AG04450 (cell line): ENCODE measurements around the gene ANKRD22. TPM values are rescaled to one million over a fixed set of nuclear protein-coding genes. Genes with fewer than 3 reads are reported as not detected.

Experiments
- CTCF ChIA-PET: fragments of 300-600, 350-600 bp; formaldehyde crosslinking; extraction: SDS; loops from one replicate; lab custom pipeline; 2022; ENCODE audit warnings: antibody characterized with exemption, inconsistent platforms; lab: Charles Lee
- POLR2A ChIA-PET: fragments of 350-600 bp; formaldehyde crosslinking; extraction: SDS; loops from one replicate; lab custom pipeline; 2021; ENCODE audit warnings: antibody characterized with exemption, inconsistent platforms; lab: Yijun Ruan, JAX
- DNase-seq: peaks from one replicate; pipeline ENCODE4 v3.0.0-alpha.2; 2011; ENCODE audit warnings: low read depth, low spot score
- H3K27ac ChIP-seq: one replicate; pipeline ENCODE4 v1.5.1; 2012; ENCODE audit warnings: low read depth, low read length, control low read depth
- H3K27me3 ChIP-seq: one replicate; pipeline ENCODE4 v1.6.0; 2012; ENCODE audit warnings: low read length; ENCODE audit not compliant: control insufficient read depth, insufficient read depth
- H3K4me3 ChIP-seq: 2 replicates; pipeline ENCODE4 v1.5.1; 2011; ENCODE audit warnings: mild to moderate bottlenecking, low read depth, low read length, control low read depth
- H3K9me3 ChIP-seq: 2 replicates; pipeline ENCODE4 v1.5.1; 2012; ENCODE audit warnings: low read length; ENCODE audit not compliant: control insufficient read depth, insufficient read depth
- CTCF ChIP-seq: IDR thresholded peaks from 2 replicates; pipeline ENCODE4 v1.5.1; 2011; ENCODE audit warnings: low read depth, low read length, control low read depth, inconsistent platforms
- polyA plus RNA-seq: library from polyadenylated mRNA; depleted of rRNA; stranded (reverse); fragments of >200 nt; gene quantifications from 2 replicates; pipeline ENCODE4 v1.2.3, GENCODE V29; 2011

ANKRD22 gene
- polyA plus RNA-seq, 1 experiment = not detected

- Histone ChIP-seq H3K4me3 (no peak overlapping the region), H3K9me3 (no peaks in the 10 kb centered on the region), H3K27me3 (no peaks in the 10 kb centered on the region), H3K27ac (no peak overlapping the region)
- CTCF ChIA-PET = interaction anchor here (1.2 to 5.0 kb wide), 4 partner anchors 11 to 238 kb away, joined by 3 to 40 read pairs (median 18); partner anchors contain the start of gene RNLS
- no peak for TF ChIP-seq CTCF
- POLR2A ChIA-PET = no interaction called here
- DNase-seq = peak; percentile 18
Observed at GRCh38 chr10:88820748-88821401, 30.8 kb downstream of the ANKRD22 start.

- no peak overlapping the region for H3K4me3 ChIP-seq
- POLR2A ChIA-PET = no interaction called here
- no peaks in the 10 kb centered on the region for H3K27me3 ChIP-seq
- H3K27ac ChIP-seq = no peak overlapping the region
- DNase-seq = no peak
- CTCF ChIA-PET = interaction anchor here (1.0 to 1.9 kb wide), 3 partner anchors 9 to 113 kb away, joined by 3 to 5 read pairs (median 3); no protein-coding TSS in a partner anchor
- no peaks in the 10 kb centered on the region for H3K9me3 ChIP-seq
- no peak for TF ChIP-seq CTCF
Observed at GRCh38 chr10:88819290-88819689, 32.4 kb downstream of the ANKRD22 start.

GRCh38 chr10:88813200-88813599 is 38.4 kb downstream of the ANKRD22 start:
- ChIA-PET CTCF (interaction anchor here (1.3 to 1.6 kb wide), 2 partner anchors 23 to 249 kb away, joined by 3 to 7 read pairs; no protein-coding TSS in a partner anchor), POLR2A (no interaction called here)
- no peak overlapping the region for H3K27ac ChIP-seq
- no peak for DNase-seq
- H3K4me3 ChIP-seq = no peak overlapping the region
- no peaks in the 10 kb centered on the region for H3K9me3 ChIP-seq
- TF ChIP-seq CTCF = no peak
- peaks cover 3% of the 10 kb centered on the region for H3K27me3 ChIP-seq

GRCh38 chr10:88810196-88810961 is 41.3 kb downstream of the ANKRD22 start:
- Histone ChIP-seq H3K27ac (no peak overlapping the region), H3K27me3 (peaks cover 3% of the 10 kb centered on the region), H3K4me3 (no peak overlapping the region), H3K9me3 (no peaks in the 10 kb centered on the region)
- ChIA-PET CTCF (interaction anchor here (0.6 to 5.8 kb wide), 47 partner anchors 8 to 1275 kb away, joined by 3 to 63 read pairs (median 4); partner anchors contain the start of genes IFIT1, LIPF and LIPM), POLR2A (interaction anchor here (0.7 kb wide), 1 partner anchor 994 kb away, joined by 5 read pairs; no protein-coding TSS in a partner anchor)
- TF ChIP-seq CTCF = peak; percentile 90
- peak; percentile 39 for DNase-seq
